Colon (tissue), 2 donors: ENCODE measurements around the gene RCOR1.

Experiments used
- FAIRE-seq: peaks from 2 replicates; lab custom pipeline; 2012; peaks lifted over from hg19 to GRCh38; lab: Jason Lieb, UNC
- donor health status: control.
- donor health status: control.

RCOR1 gene

GRCh38 chr14:102726191-102726949 lies 133.9 kb downstream of the RCOR1 start:
- FAIRE-seq: no peak

GRCh38 chr14:102727336-102728095 lies 135.1 kb downstream of the RCOR1 start:
- no peak for FAIRE-seq

GRCh38 chr14:102728501-102728900 lies 136.1 kb downstream of the RCOR1 start:
- FAIRE-seq: no peak

- FAIRE-seq: no peak
Observed at GRCh38 chr14:102729268-102729667, 136.8 kb downstream of the RCOR1 start.

- no peak for FAIRE-seq
Observed at GRCh38 chr14:102729825-102730224, 137.4 kb downstream of the RCOR1 start.

- FAIRE-seq: no peak
Observed at GRCh38 chr14:102731101-102731870, 138.8 kb downstream of the RCOR1 start.

- no peak for FAIRE-seq
Observed at GRCh38 chr14:102731871-102732800, 139.7 kb downstream of the RCOR1 start.

GRCh38 chr14:102732924-102733323 lies 140.5 kb downstream of the RCOR1 start:
- no peak for FAIRE-seq

- no peak for FAIRE-seq
Observed at GRCh38 chr14:102733326-102733725, 140.9 kb downstream of the RCOR1 start.

- no peak for FAIRE-seq
Observed at GRCh38 chr14:102734436-102734835, 142.0 kb downstream of the RCOR1 start.

- FAIRE-seq: no peak
Observed at GRCh38 chr14:102736956-102737355, 144.5 kb downstream of the RCOR1 start.

- FAIRE-seq: no peak
Observed at GRCh38 chr14:102737402-102738372, 145.2 kb downstream of the RCOR1 start.

GRCh38 chr14:102738373-102739189 lies 146.1 kb downstream of the RCOR1 start:
- FAIRE-seq: no peak

GRCh38 chr14:102739190-102739469 lies 146.7 kb downstream of the RCOR1 start:
- FAIRE-seq: no peak

- no peak for FAIRE-seq
Observed at GRCh38 chr14:102746634-102747438, 154.4 kb downstream of the RCOR1 start.

GRCh38 chr14:102748806-102749205 lies 156.4 kb downstream of the RCOR1 start:
- FAIRE-seq: no peak

GRCh38 chr14:102749393-102750305 lies 157.2 kb downstream of the RCOR1 start:
- no peak for FAIRE-seq

GRCh38 chr14:102750376-102750775 lies 157.9 kb downstream of the RCOR1 start:
- no peak for FAIRE-seq
